SK-N-MC (cell line): Measurements from ENCODE around the gene XRCC4.

ENCODE experiments used
- DNase-seq: peaks from one replicate; pipeline ENCODE4 v3.0.0-alpha.2; 2011; ENCODE audit warnings: low read depth, low spot score
- H3K27ac ChIP-seq: fragments of 200-600 bp; sonication (generic); 2 replicates; pipeline ENCODE4 v1.5.1; 2016; ENCODE audit warnings: mixed run types
- H3K36me3 ChIP-seq: fragments of 200-600 bp; sonication (generic); 2 replicates; pipeline ENCODE4 v1.6.1; 2017; ENCODE audit warnings: antibody characterized with exemption, low read length, mixed read lengths; ENCODE audit not compliant: insufficient read depth
- H3K4me3 ChIP-seq: fragments of 200-600 bp; sonication (generic); 2 replicates; pipeline ENCODE4 v1.5.1; 2016
- H3K9ac ChIP-seq: fragments of 200-600 bp; sonication (generic); 2 replicates; pipeline ENCODE4 v1.8.0; 2017; ENCODE audit warnings: mixed run types, mixed read lengths; ENCODE audit not compliant: insufficient read length
- H3K9me3 ChIP-seq: fragments of 200-600 bp; sonication (generic); 2 replicates; pipeline ENCODE4 v1.6.1; 2017; ENCODE audit warnings: low read depth, mild to moderate bottlenecking, antibody characterized with exemption, low read length, moderate library complexity, mixed read lengths
- EZH2 ChIP-seq: fragments of 200-600 bp; sonication (generic); IDR thresholded peaks from one replicate; pipeline ENCODE4 v1.6.1; 2017; ENCODE audit warnings: antibody characterized with exemption
- FOXP2 ChIP-seq: optimal IDR thresholded peaks from 2 replicates; pipeline ENCODE3; 2011; ENCODE audit warnings: mild to moderate bottlenecking, moderate library complexity; ENCODE audit not compliant: insufficient read depth; ENCODE audit errors: extremely low read length, control extremely low read depth
- POLR2AphosphoS5 ChIP-seq: IDR thresholded peaks from 2 replicates; pipeline ENCODE4 v1.6.1; 2012; ENCODE audit warnings: mild to moderate bottlenecking, low read depth, low read length, borderline replicate concordance

The XRCC4 gene

GRCh38 chr5:83044926-83045325 lies 32.4 kb upstream of the XRCC4 start:
- TF ChIP-seq POLR2AphosphoS5: no peak
- no peak for TF ChIP-seq FOXP2
- no peak for TF ChIP-seq EZH2

DNA sequence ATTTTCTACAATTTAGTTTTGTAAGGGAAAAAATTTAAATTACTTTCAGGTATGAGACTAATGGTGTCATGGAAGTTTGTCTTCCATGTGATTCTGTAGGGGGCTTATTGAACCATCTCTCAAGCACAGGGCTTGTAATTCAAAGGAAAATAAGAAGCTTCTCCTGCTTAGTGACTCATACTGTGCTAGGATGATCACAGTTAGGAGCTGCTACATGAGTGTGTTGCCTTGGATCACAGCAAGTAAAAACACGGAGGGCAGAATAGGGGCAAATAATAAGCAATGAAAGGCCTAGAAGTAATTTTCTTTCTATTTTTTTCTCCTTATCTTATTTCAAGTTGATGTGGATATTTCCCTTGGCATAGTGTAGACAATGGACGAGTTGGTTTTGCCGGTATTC lies 29.1 kb upstream of the XRCC4 start:
- Histone ChIP-seq H3K4me3 (no peak overlapping the region), H3K36me3 (peaks cover 18% of the 10 kb centered on the region), H3K9me3 (no peaks in the 10 kb centered on the region), H3K9ac (no peak overlapping the region), H3K27ac (no peak overlapping the region)
- TF ChIP-seq EZH2 (no peak), FOXP2 (no peak), POLR2AphosphoS5 (no peak)
- no peak for DNase-seq

More at GRCh38 chr5:83044926-83045325, 32.4 kb upstream of the XRCC4 start:
- Histone ChIP-seq H3K27ac (no peak overlapping the region), H3K4me3 (no peak overlapping the region), H3K9me3 (no peaks in the 10 kb centered on the region), H3K36me3 (peaks cover 5% of the 10 kb centered on the region; the same call in 1 of the 2 replicates), H3K9ac (no peak overlapping the region)
- DNase-seq: no peak

- DNase-seq: no peak
- Histone ChIP-seq H3K9ac (no peak overlapping the region), H3K36me3 (peaks cover 18% of the 10 kb centered on the region), H3K9me3 (no peaks in the 10 kb centered on the region), H3K27ac (no peak overlapping the region), H3K4me3 (no peak overlapping the region)
- TF ChIP-seq EZH2: no peak
- TF ChIP-seq FOXP2: no peak
- TF ChIP-seq POLR2AphosphoS5: no peak
Measured at GRCh38 chr5:83048811-83049210, 28.5 kb upstream of the XRCC4 start.

DNA sequence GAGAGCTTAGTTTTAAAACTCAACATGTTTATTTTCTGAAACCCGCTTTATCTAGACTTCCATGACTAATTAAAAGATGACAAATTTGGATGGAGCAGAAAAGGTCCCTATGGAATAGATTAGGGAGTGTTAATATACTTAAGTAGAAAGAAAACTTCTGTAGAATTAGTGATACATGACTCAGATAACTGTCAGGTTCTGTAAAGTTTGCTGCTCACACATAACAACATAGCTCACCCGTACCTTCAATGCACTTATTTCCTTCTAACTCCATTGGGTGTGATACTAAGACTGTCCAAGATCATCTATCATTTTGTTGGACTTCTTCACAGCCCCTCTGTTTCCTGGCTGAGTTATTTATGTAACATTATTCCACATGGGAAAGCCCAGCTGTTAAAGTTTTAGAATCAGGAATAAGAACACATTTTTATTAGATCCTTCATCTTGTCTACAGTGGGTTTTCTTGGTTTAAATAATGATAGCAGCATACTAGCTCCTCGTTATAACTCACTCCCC lies 27.9 kb upstream of the XRCC4 start:
- H3K4me3 ChIP-seq: no peak overlapping the region
- H3K9me3 ChIP-seq: no peaks in the 10 kb centered on the region
- H3K9ac ChIP-seq: no peak overlapping the region
- peaks cover 23% of the 10 kb centered on the region for H3K36me3 ChIP-seq
- no peak overlapping the region for H3K27ac ChIP-seq
- no peak for TF ChIP-seq POLR2AphosphoS5
- TF ChIP-seq EZH2: no peak
- no peak for TF ChIP-seq FOXP2
- DNase-seq: no peak

DNA sequence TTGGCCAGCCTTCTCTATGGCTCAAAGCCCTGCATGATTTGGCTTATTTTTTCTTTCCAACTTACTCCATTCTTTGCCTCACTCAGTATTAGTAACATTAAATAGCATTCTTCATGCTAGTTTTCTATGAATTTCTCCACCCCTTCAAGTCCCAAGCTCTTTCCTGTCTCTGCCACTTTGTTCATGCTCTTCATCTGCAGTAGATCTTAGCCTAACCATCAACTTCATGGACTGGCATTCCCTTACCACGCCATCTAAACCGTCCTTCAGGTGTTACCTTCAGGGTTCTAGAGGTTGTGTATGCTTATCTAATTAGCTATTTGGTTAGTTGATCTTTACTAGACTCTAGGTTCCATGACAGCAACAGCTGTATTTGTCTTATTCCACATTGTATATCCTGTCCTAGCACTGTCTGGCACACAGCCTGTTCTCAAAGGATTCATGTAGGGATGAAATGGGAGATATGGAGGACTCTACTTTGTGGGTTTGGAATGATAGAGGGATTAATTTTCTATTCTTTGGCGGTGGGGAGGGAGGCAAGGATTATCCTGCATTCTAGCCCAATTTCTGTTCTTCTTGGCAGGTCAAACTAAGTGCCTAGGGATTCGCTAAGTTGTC lies 26.5 kb upstream of the XRCC4 start:
- H3K27ac ChIP-seq: no peak overlapping the region
- H3K9ac ChIP-seq: no peak overlapping the region
- H3K9me3 ChIP-seq: no peaks in the 10 kb centered on the region
- H3K36me3 ChIP-seq: peaks cover 28% of the 10 kb centered on the region
- H3K4me3 ChIP-seq: no peak overlapping the region
- TF ChIP-seq FOXP2 (no peak), POLR2AphosphoS5 (no peak), EZH2 (no peak)
- DNase-seq: no peak

- Histone ChIP-seq H3K27ac (no peak overlapping the region), H3K36me3 (peaks cover 62% of the 10 kb centered on the region), H3K9me3 (no peaks in the 10 kb centered on the region), H3K4me3 (no peak overlapping the region), H3K9ac (no peak overlapping the region)
- TF ChIP-seq FOXP2: no peak
- no peak for TF ChIP-seq EZH2
- TF ChIP-seq POLR2AphosphoS5: no peak
- no peak for DNase-seq
Measured at GRCh38 chr5:83055166-83055565, 22.2 kb upstream of the XRCC4 start.

DNA sequence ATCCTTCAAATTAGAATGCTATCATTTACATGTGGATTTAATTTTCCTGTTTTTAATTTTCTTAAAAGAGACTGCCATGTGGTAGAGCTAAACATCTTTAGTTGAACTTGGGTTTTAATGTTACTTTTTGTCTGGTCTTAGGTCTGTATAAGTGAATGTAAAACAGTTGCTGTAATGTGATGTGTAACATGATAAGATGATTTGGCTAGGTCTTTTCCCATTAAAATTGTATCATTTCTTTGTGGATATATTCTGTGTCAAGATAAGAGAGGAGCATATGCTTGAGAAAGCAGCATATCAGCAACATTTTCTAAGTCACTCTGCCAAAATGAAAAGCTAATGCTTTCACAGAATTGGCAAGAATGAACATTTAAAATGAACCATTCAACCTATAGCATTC lies 18.6 kb upstream of the XRCC4 start:
- H3K36me3 ChIP-seq: peaks cover 75% of the 10 kb centered on the region
- DNase-seq: no peak
- H3K4me3 ChIP-seq: no peak overlapping the region
- H3K27ac ChIP-seq: no peak overlapping the region
- TF ChIP-seq POLR2AphosphoS5 (no peak), EZH2 (no peak), FOXP2 (no peak)
- H3K9me3 ChIP-seq: no peaks in the 10 kb centered on the region
- no peak overlapping the region for H3K9ac ChIP-seq

GRCh38 chr5:83059341-83059740 lies 18.0 kb upstream of the XRCC4 start:
- Histone ChIP-seq H3K9me3 (no peaks in the 10 kb centered on the region), H3K27ac (no peak overlapping the region), H3K9ac (no peak overlapping the region), H3K36me3 (peaks cover 77% of the 10 kb centered on the region), H3K4me3 (no peak overlapping the region)
- no peak for DNase-seq
- TF ChIP-seq FOXP2: no peak
- TF ChIP-seq POLR2AphosphoS5: no peak
- no peak for TF ChIP-seq EZH2
